Measurements from ENCODE around the gene PIP4K2A.

DNA sequence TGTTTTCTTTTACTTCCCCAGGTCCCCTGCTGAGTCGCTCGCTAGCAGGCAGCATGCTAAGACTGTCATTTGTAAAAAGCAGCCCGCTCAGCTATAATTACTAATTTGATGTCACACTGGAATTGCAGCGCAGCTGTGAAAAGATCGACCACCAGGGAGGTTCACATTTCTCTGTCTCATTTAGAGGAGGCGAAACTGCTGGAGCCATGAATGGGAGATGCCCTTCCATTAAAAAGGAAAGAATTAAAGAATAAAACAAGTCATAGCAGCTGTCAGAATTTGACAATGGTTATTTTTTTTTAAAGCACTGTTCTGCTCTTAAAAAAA, 153.5 kb downstream of the PIP4K2A start:
- TF ChIP-seq CSRNP3 (CRISPR knock-in tag; IDR thresholded peaks at IDR 0.05) (no peak), ZNF565 (CRISPR knock-in tag; conservative IDR thresholded peaks at IDR 0.05; ENCODE audit: low read depth) (no peak), ZFP3 (CRISPR knock-in tag; IDR thresholded peaks at IDR 0.05) (no peak), ARNTL (CRISPR knock-in tag; IDR thresholded peaks at IDR 0.05; ENCODE audit: borderline replicate concordance, low read depth) (no peak), ZFP30 (CRISPR knock-in tag; IDR thresholded peaks at IDR 0.05) (no peak), ESRRG (CRISPR knock-in tag; IDR thresholded peaks at IDR 0.05) (no peak), ISL1 (CRISPR knock-in tag; IDR thresholded peaks at IDR 0.05) (no peak), ZC3H10 (CRISPR knock-in tag; IDR thresholded peaks at IDR 0.05) (no peak)
- TF ChIP-seq, protein P1, sequence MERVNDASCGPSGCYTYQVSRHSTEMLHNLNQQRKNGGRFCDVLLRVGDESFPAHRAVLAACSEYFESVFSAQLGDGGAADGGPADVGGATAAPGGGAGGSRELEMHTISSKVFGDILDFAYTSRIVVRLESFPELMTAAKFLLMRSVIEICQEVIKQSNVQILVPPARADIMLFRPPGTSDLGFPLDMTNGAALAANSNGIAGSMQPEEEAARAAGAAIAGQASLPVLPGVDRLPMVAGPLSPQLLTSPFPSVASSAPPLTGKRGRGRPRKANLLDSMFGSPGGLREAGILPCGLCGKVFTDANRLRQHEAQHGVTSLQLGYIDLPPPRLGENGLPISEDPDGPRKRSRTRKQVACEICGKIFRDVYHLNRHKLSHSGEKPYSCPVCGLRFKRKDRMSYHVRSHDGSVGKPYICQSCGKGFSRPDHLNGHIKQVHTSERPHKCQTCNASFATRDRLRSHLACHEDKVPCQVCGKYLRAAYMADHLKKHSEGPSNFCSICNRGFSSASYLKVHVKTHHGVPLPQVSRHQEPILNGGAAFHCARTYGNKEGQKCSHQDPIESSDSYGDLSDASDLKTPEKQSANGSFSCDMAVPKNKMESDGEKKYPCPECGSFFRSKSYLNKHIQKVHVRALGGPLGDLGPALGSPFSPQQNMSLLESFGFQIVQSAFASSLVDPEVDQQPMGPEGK (CRISPR knock-in tag; IDR thresholded peaks at IDR 0.05; ENCODE audit: borderline replicate concordance) = no peak
- TF ChIP-seq, protein P2, sequence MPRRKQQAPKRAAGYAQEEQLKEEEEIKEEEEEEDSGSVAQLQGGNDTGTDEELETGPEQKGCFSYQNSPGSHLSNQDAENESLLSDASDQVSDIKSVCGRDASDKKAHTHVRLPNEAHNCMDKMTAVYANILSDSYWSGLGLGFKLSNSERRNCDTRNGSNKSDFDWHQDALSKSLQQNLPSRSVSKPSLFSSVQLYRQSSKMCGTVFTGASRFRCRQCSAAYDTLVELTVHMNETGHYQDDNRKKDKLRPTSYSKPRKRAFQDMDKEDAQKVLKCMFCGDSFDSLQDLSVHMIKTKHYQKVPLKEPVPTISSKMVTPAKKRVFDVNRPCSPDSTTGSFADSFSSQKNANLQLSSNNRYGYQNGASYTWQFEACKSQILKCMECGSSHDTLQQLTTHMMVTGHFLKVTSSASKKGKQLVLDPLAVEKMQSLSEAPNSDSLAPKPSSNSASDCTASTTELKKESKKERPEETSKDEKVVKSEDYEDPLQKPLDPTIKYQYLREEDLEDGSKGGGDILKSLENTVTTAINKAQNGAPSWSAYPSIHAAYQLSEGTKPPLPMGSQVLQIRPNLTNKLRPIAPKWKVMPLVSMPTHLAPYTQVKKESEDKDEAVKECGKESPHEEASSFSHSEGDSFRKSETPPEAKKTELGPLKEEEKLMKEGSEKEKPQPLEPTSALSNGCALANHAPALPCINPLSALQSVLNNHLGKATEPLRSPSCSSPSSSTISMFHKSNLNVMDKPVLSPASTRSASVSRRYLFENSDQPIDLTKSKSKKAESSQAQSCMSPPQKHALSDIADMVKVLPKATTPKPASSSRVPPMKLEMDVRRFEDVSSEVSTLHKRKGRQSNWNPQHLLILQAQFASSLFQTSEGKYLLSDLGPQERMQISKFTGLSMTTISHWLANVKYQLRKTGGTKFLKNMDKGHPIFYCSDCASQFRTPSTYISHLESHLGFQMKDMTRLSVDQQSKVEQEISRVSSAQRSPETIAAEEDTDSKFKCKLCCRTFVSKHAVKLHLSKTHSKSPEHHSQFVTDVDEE (CRISPR knock-in tag; IDR thresholded peaks at IDR 0.05) = no peak
- TF ChIP-seq, protein P3, sequence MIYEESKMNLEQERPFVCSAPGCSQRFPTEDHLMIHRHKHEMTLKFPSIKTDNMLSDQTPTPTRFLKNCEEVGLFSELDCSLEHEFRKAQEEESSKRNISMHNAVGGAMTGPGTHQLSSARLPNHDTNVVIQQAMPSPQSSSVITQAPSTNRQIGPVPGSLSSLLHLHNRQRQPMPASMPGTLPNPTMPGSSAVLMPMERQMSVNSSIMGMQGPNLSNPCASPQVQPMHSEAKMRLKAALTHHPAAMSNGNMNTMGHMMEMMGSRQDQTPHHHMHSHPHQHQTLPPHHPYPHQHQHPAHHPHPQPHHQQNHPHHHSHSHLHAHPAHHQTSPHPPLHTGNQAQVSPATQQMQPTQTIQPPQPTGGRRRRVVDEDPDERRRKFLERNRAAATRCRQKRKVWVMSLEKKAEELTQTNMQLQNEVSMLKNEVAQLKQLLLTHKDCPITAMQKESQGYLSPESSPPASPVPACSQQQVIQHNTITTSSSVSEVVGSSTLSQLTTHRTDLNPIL (CRISPR knock-in tag; IDR thresholded peaks at IDR 0.05; ENCODE audit: low read depth) = no peak

Measured in SK-N-SH treated with all-trans-retinoic acid at 6 μM for 48 hours (cell line).